DOHH2 (cell line): ENCODE data around the gene MOK.

Source experiments
- H3F3A ChIP-seq: fragments of 200-600 bp; sonication (generic), shearing (Covaris generic); 2 replicates; pipeline ENCODE4 v1.6.0; 2016; ENCODE audit warnings: antibody characterized with exemption, mild to moderate bottlenecking; ENCODE audit not compliant: control insufficient read depth, insufficient read depth
- H3K27ac ChIP-seq: fragments of 200-600 bp; sonication (generic); 2 replicates; pipeline ENCODE4 v1.5.1; 2014; ENCODE audit warnings: low read depth, mild to moderate bottlenecking, low read length, moderate library complexity
- H3K27me3 ChIP-seq: fragments of 200-600 bp; sonication (generic); 2 replicates; pipeline ENCODE4 v1.6.1; 2014; ENCODE audit warnings: mild to moderate bottlenecking, low read length, mixed read lengths; ENCODE audit not compliant: control insufficient read depth
- H3K36me3 ChIP-seq: fragments of 200-600 bp; sonication (generic); 2 replicates; pipeline ENCODE4 v1.6.1; 2014; ENCODE audit warnings: mild to moderate bottlenecking, low read length, moderate library complexity, mixed read lengths; ENCODE audit not compliant: control insufficient read depth
- H3K4me1 ChIP-seq: fragments of 200-600 bp; sonication (generic); 2 replicates; pipeline ENCODE4 v1.6.1; 2014; ENCODE audit warnings: mild to moderate bottlenecking, low read length, mixed read lengths; ENCODE audit not compliant: control insufficient read depth
- H3K4me2 ChIP-seq: fragments of 200-600 bp; sonication (generic); 2 replicates; pipeline ENCODE4 v1.6.0; 2014; ENCODE audit warnings: mild to moderate bottlenecking, low read length, moderate library complexity
- H3K4me3 ChIP-seq: fragments of 200-600 bp; sonication (generic); 2 replicates; pipeline ENCODE4 v1.5.1; 2014; ENCODE audit warnings: mild to moderate bottlenecking, low read length, mixed read lengths
- H3K79me2 ChIP-seq: fragments of 200-600 bp; sonication (generic); 2 replicates; pipeline ENCODE4 v1.6.1; 2014; ENCODE audit warnings: mild to moderate bottlenecking, low read length, mixed read lengths; ENCODE audit not compliant: control insufficient read depth
- H3K9me2 ChIP-seq: fragments of 200-600 bp; sonication (generic); replicated peaks from 2 replicates; pipeline ENCODE4 v1.6.1; 2014; ENCODE audit warnings: mild to moderate bottlenecking, low read length, mixed read lengths; ENCODE audit not compliant: control insufficient read depth
- H3K9me3 ChIP-seq: fragments of 200-600 bp; sonication (generic); 2 replicates; pipeline ENCODE4 v1.6.1; 2014; ENCODE audit warnings: antibody characterized with exemption, low read length, mixed read lengths; ENCODE audit not compliant: control insufficient read depth, insufficient read depth
- H4K20me1 ChIP-seq: fragments of 200-600 bp; sonication (generic); 2 replicates; pipeline ENCODE4 v1.6.0; 2014; ENCODE audit warnings: low read depth, mild to moderate bottlenecking, antibody characterized with exemption, low read length, moderate library complexity; ENCODE audit not compliant: control insufficient read depth, insufficient read depth
- EZH2phosphoT487 ChIP-seq: fragments of 200-600 bp; sonication (generic); IDR thresholded peaks from 2 replicates; pipeline ENCODE4 v1.6.1; 2017; ENCODE audit warnings: borderline replicate concordance, mild to moderate bottlenecking, antibody characterized with exemption, low read length, moderate library complexity, mixed read lengths
- TF ChIP-seq, protein P1 (sequence below): fragments of 200-600 bp; sonication (generic); IDR thresholded peaks from one replicate; pipeline ENCODE4 v1.5.1; 2014; ENCODE audit warnings: antibody characterized with exemption, mild to moderate bottlenecking, low read depth, low read length; ENCODE audit not compliant: poor library complexity, severe bottlenecking

Gene MOK

DNA sequence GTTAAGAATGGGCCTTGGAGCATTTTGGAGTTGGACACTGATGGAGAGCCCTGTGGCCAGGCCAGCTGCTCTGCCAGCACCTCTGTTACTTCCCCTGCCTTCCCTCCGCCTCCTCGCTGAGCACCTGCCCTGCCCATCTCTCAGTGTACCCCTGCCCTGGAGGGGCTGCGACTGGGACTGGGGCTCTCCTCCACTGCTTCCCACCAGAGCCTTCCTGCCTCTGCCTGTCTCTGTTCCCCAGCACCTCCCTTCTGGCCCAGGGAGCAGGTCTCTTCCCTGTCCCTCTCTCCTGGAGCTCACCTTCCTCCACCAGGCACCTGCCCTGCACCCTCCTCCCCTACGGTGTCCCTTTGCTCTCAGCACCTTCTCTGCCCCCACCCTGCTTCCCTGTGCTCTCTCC, 103.2 kb downstream of the MOK start:
- Histone ChIP-seq H3K4me3 (no peak overlapping the region), H3K4me1 (peaks cover 18% of the 10 kb centered on the region), H3K36me3 (peaks cover 32% of the 10 kb centered on the region), H3K9me3 (no peaks in the 10 kb centered on the region), H3K27ac (no peak overlapping the region), H3K4me2 (0 out of 2 replicates have a peak overlapping the region, but pooled peaks have one; percentile 14), H4K20me1 (0 out of 2 replicates have a peak, but pooled peaks cover 5% of the 10 kb centered on the region), H3F3A (0 out of 2 replicates have a peak, but pooled peaks cover 2% of the 10 kb centered on the region), H3K79me2 (peaks cover 33% of the 10 kb centered on the region), H3K9me2 (no peaks in the 10 kb centered on the region), H3K27me3 (no peaks in the 10 kb centered on the region)
- TF ChIP-seq EZH2phosphoT487, result no peak
- TF ChIP-seq, protein P1, sequence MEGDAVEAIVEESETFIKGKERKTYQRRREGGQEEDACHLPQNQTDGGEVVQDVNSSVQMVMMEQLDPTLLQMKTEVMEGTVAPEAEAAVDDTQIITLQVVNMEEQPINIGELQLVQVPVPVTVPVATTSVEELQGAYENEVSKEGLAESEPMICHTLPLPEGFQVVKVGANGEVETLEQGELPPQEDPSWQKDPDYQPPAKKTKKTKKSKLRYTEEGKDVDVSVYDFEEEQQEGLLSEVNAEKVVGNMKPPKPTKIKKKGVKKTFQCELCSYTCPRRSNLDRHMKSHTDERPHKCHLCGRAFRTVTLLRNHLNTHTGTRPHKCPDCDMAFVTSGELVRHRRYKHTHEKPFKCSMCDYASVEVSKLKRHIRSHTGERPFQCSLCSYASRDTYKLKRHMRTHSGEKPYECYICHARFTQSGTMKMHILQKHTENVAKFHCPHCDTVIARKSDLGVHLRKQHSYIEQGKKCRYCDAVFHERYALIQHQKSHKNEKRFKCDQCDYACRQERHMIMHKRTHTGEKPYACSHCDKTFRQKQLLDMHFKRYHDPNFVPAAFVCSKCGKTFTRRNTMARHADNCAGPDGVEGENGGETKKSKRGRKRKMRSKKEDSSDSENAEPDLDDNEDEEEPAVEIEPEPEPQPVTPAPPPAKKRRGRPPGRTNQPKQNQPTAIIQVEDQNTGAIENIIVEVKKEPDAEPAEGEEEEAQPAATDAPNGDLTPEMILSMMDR, result no peak

DNA sequence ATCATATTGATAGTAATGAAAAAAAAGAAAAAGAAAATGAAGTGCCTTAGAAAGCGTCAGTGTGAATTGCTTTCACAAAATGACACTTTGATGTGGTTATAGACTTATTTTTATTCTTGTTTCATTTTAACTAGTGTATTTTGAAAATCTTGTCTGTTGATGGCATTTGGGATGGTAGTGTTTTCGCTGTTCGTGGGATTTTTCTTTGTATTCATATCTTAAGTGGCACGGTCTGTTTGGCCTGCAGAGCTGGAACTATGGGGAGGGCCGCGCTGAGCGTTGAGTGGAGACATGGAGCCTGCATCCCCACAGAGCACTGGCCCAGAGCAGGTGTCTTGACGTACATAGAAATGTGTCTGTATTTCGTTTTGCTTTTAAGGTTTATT, 103.6 kb downstream of the MOK start:
- H3K36me3 ChIP-seq, result peaks cover 32% of the 10 kb centered on the region
- 0 out of 2 replicates have a peak overlapping the region, but pooled peaks have one; percentile 14 for H3K4me2 ChIP-seq
- H3K4me1 ChIP-seq, result peaks cover 18% of the 10 kb centered on the region
- H3K79me2 ChIP-seq, result peaks cover 33% of the 10 kb centered on the region
- H3K27ac ChIP-seq, result no peak overlapping the region
- H3K27me3 ChIP-seq, result no peaks in the 10 kb centered on the region
- H3K9me3 ChIP-seq, result no peaks in the 10 kb centered on the region
- 0 out of 2 replicates have a peak, but pooled peaks cover 2% of the 10 kb centered on the region for H3F3A ChIP-seq
- TF ChIP-seq EZH2phosphoT487, result no peak
- TF ChIP-seq, protein P1, result no peak
- 0 out of 2 replicates have a peak, but pooled peaks cover 5% of the 10 kb centered on the region for H4K20me1 ChIP-seq
- H3K4me3 ChIP-seq, result no peak overlapping the region
- no peaks in the 10 kb centered on the region for H3K9me2 ChIP-seq

DNA sequence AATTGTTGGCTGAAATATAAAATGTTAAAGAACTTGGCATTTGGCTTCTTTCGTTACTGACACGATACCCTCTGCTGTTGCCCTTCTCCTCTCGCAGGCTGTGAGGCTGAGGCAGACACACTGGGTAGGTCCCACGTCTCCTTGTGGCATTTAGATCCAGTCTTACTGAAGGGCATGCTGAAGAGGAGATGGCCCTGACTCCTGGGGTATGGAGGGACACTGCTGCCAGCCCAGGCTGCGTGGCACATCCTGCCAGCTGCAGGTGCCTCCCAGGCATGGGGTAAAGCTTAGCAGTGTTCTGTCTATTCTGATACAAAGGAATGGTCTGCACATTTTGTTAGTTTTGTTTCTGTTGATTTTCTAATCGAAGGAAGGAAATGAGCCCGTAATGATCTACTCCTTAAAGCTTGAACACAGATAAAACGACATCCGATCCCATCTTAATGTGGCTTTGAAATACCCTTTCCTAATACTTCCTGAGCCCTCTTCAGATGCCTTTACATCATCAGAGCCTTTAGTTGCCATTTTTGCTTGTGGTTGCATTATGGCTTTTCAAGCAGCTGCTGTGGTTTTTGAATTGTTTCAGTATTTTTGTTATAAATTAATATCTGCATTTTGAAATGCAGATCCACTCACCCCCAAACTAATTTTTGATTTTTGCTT, 104.1 kb downstream of the MOK start:
- 0 out of 2 replicates have a peak, but pooled peaks cover 5% of the 10 kb centered on the region for H4K20me1 ChIP-seq
- H3K4me2 ChIP-seq, result no peak overlapping the region; the same call in 1 of the 2 replicates

More for the DNA sequence above, 104.1 kb downstream of the MOK start:
- Histone ChIP-seq H3K4me3 (no peak overlapping the region), H3K27me3 (no peaks in the 10 kb centered on the region), H3K79me2 (peaks cover 33% of the 10 kb centered on the region), H3K9me2 (no peaks in the 10 kb centered on the region), H3K4me1 (peaks cover 18% of the 10 kb centered on the region), H3F3A (0 out of 2 replicates have a peak, but pooled peaks cover 2% of the 10 kb centered on the region), H3K27ac (no peak overlapping the region), H3K36me3 (peaks cover 35% of the 10 kb centered on the region), H3K9me3 (no peaks in the 10 kb centered on the region)
- TF ChIP-seq, protein P1, result no peak
- no peak for TF ChIP-seq EZH2phosphoT487
